DMS153 treated with DMSO at 0.1 percent for 48 hours (cell line): ENCODE measurements around the gene PPM1F.
"Not testable (repeated sequence)": the region's sequence is repeated elsewhere in the genome, so short reads cannot be mapped to it uniquely, and the experiment has no call there.

Source experiments
- DNase-seq: peaks from one replicate; lab custom pipeline; 2025; ENCODE audit not compliant: unreplicated experiment; lab: John Stamatoyannopoulos, UW

The PPM1F gene

GRCh38 chr22:21898354-21898896 lies 54.2 kb downstream of the PPM1F start:
- no peak for DNase-seq

- no peak for DNase-seq
Observed at GRCh38 chr22:21896951-21897513, 55.6 kb downstream of the PPM1F start.

- not testable (repeated sequence) for DNase-seq
Observed at GRCh38 chr22:21896275-21896674, 56.4 kb downstream of the PPM1F start.

- no peak for DNase-seq
Observed at GRCh38 chr22:21894799-21895198, 57.8 kb downstream of the PPM1F start.

- no peak for DNase-seq
Observed at GRCh38 chr22:21889251-21889990, 63.2 kb downstream of the PPM1F start.

GRCh38 chr22:21887841-21888240 lies 64.8 kb downstream of the PPM1F start:
- no peak for DNase-seq

- DNase-seq: not testable (repeated sequence)
Observed at GRCh38 chr22:21883930-21884329, 68.7 kb downstream of the PPM1F start.

GRCh38 chr22:21882754-21883333 lies 69.8 kb downstream of the PPM1F start:
- not testable (repeated sequence) for DNase-seq

- no peak for DNase-seq
Observed at GRCh38 chr22:21881841-21882753, 70.6 kb downstream of the PPM1F start.

- DNase-seq: no peak
Observed at GRCh38 chr22:21876486-21877176, 76.0 kb downstream of the PPM1F start.

GRCh38 chr22:21874953-21875352 lies 77.7 kb downstream of the PPM1F start:
- DNase-seq: not testable (repeated sequence)

- DNase-seq: no peak
Observed at GRCh38 chr22:21873619-21874018, 79.0 kb downstream of the PPM1F start.

GRCh38 chr22:21872741-21873140 lies 79.9 kb downstream of the PPM1F start:
- DNase-seq: not testable (repeated sequence)
